NCI-H128 (cell line): ENCODE data around the gene CCDC177.

Source experiments
- DNase-seq: peaks from one replicate; lab custom pipeline; 2025; ENCODE audit not compliant: unreplicated experiment; lab: John Stamatoyannopoulos, UW

The CCDC177 gene

DNA sequence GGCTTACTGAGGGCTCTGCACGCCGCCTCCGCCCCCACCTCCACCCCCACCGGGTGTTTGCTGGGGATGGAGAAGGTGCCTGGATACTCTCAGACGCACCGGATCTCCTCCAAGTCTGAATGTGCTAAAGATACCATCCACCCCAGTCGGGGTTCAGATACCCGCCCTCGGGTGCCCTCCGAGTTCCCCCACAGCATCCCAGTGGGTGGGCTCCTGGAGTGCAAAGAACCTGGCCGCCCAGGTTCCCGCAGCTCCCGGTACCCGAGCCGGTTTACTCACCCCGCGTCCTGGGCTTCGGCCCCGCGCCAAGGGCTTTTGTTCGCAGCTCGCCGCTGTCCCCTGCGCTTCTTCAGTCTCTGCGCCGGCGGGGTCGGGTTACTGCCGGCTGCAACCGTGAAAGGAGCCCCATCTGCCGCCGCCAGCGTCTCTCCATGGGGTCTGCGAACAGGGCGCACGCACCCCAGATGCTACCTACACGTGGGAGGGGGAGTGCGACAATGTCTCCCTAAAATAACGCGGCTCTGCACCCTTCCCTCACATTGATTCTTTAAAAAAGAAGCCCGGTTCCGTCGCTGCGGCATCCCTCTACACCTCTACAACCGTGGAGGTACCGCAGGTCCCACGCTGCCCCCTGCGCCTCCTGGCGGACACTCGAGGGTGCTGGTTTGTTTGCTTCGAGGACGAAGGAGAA is at the start of gene CCDC177:
CCDC177 (minus strand) TSS at position 609 of the 691 bp plus-strand sequence. CDS start 1,249 bp downstream, outside the sequence.
- peak; percentile 55 for DNase-seq

DNA sequence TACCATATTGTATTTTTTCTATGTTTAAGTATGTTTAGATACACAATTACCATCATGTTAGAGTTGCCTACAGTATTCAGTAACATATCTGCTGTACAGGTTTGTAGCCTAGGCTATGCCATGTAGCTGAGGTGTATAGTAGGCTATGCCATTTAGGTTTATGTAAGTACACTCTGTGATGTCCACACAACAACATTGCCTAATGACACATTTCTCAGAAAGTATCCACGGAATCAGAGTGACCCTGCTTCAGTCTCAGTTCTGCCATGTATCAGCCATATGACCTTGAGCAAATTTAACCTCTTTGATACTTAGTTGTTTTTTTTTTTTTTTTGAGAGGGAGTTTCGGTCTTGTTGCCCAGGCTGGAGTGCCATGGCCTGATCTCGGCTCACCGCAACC is 49.5 kb upstream of the CCDC177 start:
- no peak for DNase-seq

DNA sequence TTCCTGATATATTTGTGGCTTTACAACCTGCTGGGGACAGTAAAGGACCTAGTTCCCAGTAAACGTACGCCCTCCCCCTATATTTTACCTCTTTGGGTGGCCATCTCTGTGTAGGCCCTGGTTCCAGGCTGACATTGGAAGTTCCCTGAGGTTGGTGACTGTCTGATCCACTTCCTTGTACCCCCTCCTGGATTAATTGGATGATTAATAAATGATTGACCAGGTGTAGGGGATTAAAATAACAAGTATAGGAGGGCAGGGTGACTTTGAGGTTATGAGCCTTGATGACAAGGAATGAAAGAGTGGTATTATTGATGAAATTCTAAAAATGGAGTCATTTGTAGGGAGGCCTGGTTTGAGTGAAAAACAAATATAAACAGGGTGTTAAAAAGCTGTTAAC is 46.3 kb upstream of the CCDC177 start:
- no peak for DNase-seq

DNA sequence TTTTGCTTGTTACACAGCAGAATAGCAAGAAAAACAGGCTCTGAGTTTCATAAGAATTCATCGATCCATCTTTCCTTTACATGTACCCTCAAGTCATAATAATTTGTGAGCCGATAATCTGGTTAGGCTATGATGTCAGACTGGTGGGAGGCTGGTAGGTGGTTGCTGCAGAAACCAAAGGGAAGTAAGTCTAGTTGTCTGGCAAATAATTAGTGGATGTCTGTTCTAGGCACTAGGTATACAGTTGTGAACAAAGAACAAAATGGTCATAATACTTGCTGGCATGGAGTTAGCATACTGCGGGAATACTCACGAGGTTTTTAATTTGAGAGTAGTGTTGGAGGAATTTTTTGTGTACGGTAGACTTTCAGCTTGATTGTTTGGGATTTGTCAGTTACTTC is 45.5 kb upstream of the CCDC177 start:
- no peak for DNase-seq

DNA sequence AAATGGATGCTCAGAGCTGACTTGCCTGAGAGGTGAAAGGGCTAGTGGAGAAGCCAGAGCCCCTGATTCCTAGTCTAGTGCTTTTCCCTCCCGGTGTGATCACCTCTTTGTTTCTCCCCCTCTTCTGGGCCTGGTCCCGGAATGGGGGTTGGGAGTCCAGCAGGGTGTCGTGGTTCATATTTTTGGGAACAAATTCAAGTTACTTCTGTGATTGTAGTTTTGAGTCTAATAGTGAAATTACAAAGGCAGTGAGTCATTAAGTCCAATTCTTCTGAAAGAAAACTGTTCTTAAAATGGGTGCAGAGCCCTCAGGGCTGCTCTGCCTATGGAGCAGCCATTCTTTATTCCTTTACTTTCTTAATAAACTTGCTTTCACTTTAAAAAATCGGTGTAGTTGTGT is 44.3 kb upstream of the CCDC177 start:
- no peak for DNase-seq

DNA sequence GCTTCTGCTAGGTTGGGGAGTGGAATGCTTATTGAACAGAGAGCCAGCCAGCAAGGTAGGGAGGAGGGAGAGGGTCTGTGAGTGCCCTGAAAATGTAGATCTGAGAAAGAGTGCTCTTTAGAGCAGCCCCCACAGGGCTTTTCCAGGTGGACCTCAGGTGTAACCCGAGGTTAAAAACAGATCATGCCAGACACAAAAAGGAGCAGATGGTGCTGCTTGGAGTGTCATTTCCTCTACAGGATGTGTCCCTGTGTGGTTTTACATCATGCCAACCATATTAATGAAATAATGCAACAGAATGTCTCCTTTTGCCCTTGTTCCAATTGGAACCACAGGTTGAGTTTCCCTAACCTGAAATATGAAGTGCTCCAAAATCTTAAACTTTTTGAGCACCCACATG is 43.1 kb upstream of the CCDC177 start:
- DNase-seq = no peak

DNA sequence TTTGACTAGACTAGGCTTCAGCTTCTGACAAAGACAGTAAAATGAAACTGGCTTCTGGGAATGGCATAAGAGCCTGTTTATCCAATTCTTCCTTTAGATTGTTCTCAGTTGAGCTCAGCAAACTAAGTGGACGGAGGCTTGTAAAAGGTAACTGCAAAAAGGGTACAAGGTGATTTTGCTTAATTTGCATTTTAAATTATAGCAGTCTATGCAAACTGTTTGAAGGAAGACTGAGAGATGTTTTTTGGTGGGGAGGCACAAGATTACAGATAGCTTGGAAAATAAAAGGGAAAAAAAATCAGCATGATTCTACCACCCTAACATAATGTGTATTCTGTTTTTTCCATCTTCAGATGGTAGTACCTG is 41.7 kb upstream of the CCDC177 start:
- no peak for DNase-seq

DNA sequence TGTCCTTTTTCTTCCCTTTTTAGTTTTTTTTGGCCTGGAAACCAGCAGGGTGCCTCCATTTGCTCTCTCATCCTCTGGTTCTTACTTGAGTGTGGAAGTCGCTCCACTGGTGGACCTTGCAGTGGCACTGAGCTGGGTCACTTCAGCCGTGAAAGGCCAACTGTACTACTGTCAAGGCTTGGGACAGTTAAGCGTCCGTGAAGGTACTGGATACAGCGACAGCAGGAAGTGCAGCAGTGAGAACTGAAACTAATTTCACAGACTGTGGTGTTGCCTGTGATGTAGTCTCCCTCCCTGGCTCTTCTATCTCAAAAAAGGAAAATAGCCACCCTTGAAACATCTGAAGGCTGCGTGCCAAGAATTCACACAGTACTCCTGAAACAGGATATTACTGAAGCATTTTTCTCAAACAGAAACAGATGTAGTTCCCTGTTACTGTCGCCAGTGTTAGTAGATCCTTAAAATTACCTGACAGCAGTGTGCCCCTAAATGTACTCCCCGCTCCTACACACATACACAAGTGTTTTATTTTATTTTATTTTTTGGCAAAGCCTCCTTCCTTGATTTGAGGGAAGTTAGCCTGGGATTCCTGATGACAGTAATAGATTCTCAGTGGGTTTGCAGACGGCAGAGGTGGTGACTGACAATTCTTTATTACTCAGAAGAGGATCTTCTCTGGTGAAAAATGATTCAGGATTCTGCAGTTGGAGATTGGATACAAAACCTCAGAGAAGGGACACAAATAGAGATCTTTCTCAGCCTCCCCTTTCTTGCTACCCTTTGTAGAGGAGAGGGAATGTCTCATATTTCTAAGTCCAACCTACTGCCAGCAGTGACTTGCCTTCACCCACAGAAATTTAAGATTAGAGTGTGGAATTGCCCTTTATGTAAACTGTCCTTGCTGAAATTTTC is 41.1 kb upstream of the CCDC177 start:
- no peak for DNase-seq

DNA sequence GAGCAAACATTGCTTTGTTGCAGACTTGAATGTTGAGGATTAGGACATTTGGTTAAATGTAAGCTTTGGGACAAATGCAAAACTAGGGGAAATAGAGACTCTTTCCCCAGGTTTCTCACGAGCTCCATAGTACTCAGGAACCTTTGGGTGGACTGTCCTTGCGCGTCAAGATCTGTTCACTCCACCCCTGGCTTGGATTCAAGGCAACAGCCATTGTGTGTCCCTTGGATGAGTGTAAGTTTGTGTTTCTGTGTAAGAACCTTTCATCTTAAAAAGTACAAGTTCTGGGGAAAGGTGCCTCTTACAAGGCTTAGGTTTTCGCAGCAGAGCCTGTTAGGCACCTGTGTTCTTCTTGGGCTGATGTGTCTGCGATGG is 40.4 kb upstream of the CCDC177 start:
- DNase-seq = no peak

DNA sequence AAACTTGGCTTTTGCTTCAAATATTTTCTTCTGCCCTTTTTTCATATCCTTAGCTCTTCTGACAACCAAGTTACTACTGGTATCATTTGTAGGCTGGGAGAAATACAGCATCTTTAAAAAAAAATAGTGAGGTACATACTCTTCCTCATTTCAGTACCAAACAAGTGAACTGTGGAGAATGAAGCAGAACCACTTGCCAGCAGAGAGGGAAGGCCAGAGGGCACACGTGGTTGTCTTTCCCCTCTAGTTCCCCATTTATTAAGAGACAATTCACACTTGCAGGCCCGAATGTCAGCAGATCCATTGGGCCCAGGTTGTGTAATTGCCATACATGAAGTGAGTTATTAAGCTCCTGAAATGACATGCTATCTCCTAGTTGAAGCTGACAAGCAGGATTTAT is 39.9 kb upstream of the CCDC177 start:
- no peak for DNase-seq

DNA sequence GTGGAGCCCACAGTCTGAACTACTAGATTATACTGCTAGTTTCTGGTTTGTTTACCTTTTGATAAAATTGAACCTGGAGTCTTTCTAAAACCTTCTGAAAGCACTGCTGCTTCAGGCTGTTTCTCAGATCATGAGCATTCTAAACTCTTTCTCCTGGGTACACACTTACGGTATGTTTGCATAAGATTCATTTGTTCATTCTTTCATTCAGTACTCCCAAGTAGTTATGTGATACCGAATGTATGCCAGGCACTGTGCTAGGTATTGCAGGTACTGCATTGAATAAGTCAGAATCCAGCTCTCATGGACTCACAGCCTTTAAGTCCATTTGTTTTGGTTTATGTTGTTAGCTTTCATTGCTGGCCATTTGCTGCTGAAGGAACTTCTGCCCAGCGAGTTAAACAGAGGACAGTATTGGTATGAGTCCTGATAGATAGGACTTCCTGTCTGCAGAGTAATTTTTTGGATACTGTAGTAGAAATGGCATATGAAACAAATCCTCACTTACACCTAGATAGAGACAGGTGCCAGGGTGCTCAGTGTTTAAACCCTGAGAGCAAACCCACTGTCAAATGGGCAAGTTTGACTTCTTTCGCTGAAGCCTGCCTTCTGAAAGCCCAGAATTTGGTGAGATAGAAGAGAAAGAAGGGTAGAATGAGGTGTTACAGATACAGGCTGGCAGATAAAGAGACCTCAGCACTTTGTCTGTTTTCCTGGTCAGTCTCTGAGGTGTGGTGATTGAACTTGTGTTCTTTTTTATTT is 38.8 kb upstream of the CCDC177 start:
- no peak for DNase-seq

DNA sequence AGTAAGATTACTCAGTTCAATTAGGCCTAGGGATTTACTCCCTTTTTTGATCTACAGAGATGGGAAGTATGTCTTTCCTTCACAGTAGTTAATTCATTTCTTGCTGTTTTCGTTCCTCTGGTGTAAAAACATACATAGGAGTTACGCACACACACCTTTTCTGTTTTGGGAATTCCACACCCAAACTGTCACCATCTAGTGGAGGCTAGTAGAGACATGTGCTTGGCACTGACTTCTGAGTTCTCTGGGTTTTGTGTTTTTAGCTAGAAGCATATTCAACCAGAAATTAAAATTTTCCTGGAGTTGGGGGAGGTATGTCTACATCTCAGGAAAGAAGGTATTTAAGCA is 38.1 kb upstream of the CCDC177 start:
- DNase-seq = no peak

DNA sequence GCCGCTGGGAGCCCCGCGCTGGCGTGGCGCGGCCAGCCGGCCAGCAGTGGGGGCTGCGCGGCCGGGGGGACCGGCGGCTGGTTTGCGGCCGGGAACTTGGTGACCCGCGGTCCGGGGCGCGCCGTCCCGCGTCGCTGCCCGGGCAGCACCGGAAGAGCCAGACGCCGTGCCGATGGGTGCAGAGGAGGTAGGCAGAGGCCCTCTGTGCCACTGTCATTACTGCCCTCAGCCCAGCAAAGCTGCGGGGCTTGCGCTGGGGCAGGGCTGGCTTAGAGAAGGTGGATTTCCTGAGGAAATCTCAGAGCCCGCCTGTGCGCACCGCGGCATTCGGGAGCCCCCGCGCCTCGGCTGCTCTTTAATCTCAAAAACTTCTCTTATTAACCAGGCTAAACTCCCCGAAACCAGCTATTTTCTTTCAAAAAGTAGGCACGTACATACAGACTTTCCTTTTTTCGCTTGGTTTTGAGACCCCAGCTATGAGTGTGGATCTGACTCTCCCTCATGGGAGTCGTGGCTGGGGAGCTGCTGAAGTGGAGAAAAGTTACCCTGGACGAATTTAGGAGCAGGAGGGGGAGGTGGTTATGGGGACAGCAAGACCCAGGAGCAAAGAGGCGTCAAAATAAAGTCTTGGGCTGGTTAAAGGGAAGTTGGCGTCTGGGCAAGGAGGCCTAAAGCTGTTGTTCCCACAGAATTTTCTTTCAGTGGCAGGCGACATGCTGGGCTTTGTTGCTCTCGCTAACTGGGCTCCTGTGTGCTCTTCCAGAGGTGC is 37.5 kb upstream of the CCDC177 start:
- DNase-seq = no peak

DNA sequence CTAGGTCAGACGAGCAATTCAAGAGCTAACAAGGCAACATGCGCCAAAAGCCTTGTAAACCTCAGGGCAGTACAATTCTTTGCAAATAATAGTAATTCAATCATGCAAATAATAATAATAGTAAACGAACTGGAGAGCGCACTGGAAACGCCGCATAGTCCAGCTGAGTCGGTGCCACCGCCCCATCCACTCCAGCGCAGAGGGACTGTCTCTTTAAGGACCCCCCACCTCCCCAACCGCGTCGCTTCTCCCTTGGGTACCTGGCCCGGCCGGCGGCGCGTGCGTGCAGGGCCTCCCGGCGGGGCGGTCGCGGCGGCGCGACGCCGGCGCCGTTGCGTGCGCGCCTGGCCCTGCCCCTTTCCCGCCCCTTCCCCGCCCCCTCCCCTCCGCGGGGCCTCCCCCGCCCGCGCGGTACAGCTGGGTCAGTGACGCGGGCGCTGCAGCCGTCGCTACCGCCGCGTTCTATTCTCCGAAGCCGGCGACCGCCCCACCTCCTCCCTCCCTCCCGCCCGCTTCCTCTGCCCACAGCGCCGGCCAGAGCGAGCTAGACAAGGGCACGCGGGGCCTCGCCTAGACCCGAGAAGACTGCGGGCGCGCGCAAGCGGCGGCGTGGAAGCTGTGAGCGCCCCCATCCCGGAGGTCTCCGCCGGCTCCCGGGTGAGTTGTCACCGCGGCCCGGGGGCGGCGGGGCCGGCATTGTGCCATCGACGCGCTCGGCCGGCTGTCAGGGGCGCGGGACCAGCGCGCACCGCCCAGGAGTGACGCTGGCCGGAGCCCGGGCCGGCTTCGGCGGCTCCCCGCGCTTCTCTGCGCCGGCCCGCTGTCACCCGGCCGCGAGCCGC is 36.7 kb upstream of the CCDC177 start, which contains the start of gene SUSD6:
SUSD6 (plus strand) TSS at position 425 of the 842 bp plus-strand sequence. CDS start 46,997 bp downstream, outside the sequence.
- peak; percentile 75 for DNase-seq

DNA sequence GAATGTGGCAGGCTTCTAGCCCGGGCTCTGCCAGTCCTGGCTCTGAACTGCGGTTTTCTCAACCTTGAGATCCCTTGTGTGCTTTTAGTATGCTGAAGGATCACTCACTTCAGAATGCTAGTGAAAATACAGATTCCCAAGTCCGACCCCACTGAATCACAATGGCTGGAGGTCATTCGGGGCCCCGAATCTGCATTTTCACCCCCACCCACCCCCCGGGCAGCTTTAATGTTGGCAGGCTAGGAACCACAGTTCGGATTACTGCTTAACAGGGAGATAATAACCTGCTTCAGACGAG is 36.2 kb upstream of the CCDC177 start:
- DNase-seq = no peak

DNA sequence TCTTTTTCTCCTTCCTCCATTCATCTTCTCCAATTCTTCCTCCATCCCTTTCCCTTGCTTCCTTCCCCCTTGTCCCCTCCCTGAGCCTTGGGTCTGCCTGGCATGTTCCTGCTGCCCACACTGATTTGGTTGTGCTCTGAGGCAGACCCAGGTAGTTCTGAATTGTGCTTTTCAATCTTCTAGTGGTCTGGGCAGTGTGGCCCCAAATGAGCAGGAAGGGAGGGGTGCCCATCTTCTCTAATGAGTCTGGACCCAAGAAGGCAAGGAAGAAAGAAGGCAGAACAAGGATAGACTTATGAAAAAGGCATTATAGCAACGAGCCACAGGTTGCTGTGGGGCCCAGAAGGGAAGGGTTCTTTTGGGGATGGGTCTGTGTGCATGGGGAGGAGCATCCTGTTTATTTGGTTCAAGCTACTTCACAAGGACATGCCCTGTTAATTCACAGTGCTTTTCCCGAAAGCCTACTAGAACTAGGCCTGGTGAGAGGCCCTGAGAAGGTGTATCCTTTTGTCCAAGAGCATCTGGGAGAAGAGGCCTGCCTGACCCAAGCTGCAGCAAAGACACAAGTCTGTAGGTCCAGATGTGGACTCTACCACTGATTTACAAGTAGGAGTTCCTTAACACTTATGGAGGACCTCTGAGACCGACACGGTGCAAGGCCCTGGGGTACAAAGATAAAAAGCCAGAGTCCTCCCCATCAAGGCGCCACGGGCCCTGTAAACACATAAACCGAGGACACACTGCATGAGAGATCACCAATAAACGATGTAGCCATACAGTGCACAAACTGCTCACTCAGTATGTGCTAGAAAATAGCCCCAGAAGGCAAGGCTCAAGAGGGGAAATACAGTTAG is 35.6 kb upstream of the CCDC177 start:
- DNase-seq = no peak

DNA sequence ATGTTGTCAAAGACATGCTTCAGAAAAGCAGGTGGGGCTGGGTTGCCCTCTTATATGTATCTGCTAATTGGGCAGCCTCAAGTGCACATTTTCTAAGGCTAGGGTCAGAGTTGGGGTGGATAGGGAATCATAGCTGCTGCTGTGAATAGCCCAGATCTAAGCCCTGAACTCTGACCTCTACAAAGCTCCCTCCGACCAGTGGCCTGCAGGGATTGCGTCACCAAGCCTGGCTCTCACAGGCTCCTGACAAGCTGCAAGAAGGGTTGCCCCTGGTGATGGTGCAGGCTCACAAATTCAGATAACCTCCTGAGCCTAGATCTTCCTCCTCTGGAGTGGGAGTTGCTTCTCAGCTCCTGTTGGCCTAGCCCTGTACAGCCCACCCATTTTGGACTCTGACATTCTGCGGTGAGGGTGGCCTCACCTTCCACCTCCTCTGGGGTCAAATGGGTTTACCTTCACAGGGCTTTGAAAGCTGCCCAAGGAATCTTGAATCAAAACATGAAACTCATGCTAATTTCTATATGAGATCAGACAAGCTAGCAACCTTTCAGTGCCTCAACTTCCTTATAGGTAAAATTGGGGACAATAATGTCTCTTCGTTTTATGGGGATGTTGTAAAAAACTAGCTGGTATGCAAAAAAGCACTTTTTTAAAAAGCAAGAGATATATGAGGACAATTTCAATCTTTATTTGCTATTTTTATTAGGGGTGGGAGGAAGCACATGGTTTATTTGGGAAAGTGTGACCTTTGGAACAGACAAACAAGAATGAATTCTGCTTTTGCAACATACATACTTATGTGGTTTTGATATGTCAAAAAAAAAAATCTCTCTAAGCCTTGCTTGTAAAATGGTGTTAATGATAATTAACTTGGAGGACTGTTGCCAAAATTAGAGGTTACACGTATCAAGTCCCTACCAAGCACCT is 31.9 kb upstream of the CCDC177 start:
- no peak for DNase-seq

DNA sequence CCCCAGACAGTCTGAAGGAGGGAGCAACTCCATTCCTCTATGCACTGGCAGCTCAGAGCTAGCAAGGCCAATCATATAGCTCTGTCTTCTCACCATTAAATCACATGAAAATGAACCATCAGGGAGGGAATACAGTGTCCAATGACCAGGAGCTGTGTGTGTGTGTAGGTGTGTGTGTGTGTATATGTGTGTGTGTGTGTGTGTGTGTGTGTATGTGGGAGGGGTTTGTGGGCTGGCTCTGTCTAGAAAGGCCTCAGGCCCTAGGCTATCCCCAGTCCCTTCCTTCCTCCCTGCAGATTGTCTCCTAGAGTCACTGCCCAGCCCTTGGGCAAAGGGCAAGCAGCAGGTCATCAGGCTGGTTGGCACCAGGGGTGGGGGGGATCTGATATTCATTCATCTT is 31.1 kb upstream of the CCDC177 start:
- no peak for DNase-seq
